ENCODE measurements around the gene EFHC2. TPM values are rescaled to one million over a fixed set of nuclear protein-coding genes. Genes with fewer than 3 reads are reported as not detected.

EFHC2 gene
- total RNA-seq, 1 experiment from 2014 or later, result 0.28 TPM

GRCh38 chrX:44183329-44183728, 160.1 kb downstream of the EFHC2 start:
- Histone ChIP-seq H3K36me3 (ENCODE audit: control insufficient read depth, insufficient read depth, low read length) (no peaks in the 10 kb centered on the region), H3K4me3 (ENCODE audit: low read depth in 2 of 2, low read length in 2 of 2) (no peak overlapping the region), H3K27me3 (ENCODE audit: control insufficient read depth, insufficient read depth, low read length) (no peaks in the 10 kb centered on the region), H3K4me1 (ENCODE audit: control insufficient read depth, insufficient read depth, low read length) (no peaks in the 10 kb centered on the region), H3K9me3 (ENCODE audit: control insufficient read depth, insufficient read depth, low read depth, low read length) (no peaks in the 10 kb centered on the region), H3K27ac (ENCODE audit: low read length) (no peak overlapping the region)
- in situ Hi-C loops (cut with HindIII; ENCODE audit: low pct_unique_long_range_greater_than_20kb, low sequenced_read_pairs), result no loop called here
- ChIA-PET CTCF (no interaction called here), POLR2A (interaction anchor here (0.6 kb wide), 1 partner anchor 557 kb away, joined by 10 read pairs; no protein-coding TSS in a partner anchor)
- TF ChIP-seq TCF7L2 (IDR thresholded peaks at IDR 0.05; ENCODE audit: low read depth, low read length) (no peak), CTCF (IDR thresholded peaks at IDR 0.05) (peak; percentile 15)
- no peak for ATAC-seq
- intact Hi-C loops (cut with micrococcal nuclease; ENCODE audit: unreplicated experiment), result no loop called here
- DNase-seq (ENCODE audit: low read depth, low spot score), result no peak
- no TSS peak for BruUV-seq (replicated peaks)

DNA sequence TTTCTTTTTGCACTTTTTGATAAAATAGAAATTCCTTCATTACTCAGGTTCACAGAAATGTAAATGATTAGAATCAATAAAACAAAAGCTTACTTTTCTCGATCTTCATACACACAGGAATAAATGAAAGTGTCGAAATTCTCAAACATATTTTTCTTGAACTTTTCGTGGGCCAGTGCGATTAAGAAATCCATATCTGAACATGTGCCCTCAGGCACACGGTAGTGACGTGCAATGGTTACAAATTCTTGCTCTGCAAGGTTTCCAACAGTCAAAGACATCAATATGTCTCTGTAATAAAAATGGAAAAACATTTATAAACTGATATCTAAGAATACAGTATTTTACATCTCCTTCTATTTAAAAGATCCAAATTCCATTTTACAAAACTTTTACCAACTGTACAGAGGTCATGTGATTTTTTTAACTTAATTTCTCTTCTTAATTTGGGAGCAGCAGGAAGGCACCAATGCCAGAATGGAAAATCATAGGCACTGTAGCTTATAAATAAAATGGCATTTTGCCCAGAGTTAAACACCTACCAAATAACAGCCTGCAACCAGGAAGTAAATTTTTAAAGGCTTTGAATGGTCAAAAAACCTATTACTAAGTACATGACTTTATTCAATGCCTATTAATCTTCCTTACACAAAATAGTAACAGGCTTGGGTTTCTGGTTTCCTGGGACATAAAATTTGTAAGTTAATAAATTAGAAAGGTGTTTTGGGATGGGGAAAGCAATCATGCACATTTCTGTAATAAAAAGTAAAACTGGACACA, 165.0 kb downstream of the EFHC2 start:
- BruUV-seq (replicated peaks), result no TSS peak
- ATAC-seq (no peak), DNase-seq (ENCODE audit: low read depth, low spot score) (no peak)
- H3K4me1 ChIP-seq (ENCODE audit: control insufficient read depth, insufficient read depth, low read length), result no peaks in the 10 kb centered on the region
- no peak overlapping the region for H3K27ac ChIP-seq (ENCODE audit: low read length)
- ChIA-PET CTCF (no interaction called here), POLR2A (no interaction called here)
- H3K36me3 ChIP-seq (ENCODE audit: control insufficient read depth, insufficient read depth, low read length), result no peaks in the 10 kb centered on the region
- H3K9me3 ChIP-seq (ENCODE audit: control insufficient read depth, insufficient read depth, low read depth, low read length), result no peaks in the 10 kb centered on the region
- in situ Hi-C loops (cut with HindIII; ENCODE audit: low pct_unique_long_range_greater_than_20kb, low sequenced_read_pairs), result no loop called here
- no peak overlapping the region for H3K4me3 ChIP-seq (ENCODE audit: low read depth in 2 of 2, low read length in 2 of 2)
- TF ChIP-seq POLR2AphosphoS5 (IDR thresholded peaks at IDR 0.05; ENCODE audit: low read depth, low read length) (no peak), TCF7L2 (IDR thresholded peaks at IDR 0.05; ENCODE audit: low read depth, low read length) (no peak), REST (IDR thresholded peaks at IDR 0.05; ENCODE audit: insufficient read depth in 1 of 2, low read depth in 2 of 2, low read length in 1 of 2) (no peak), CTCF (IDR thresholded peaks at IDR 0.05) (no peak), SIN3A (IDR thresholded peaks at IDR 0.05; ENCODE audit: borderline replicate concordance, insufficient read depth, low read depth, low read length) (no peak)
- intact Hi-C loops (cut with micrococcal nuclease; ENCODE audit: unreplicated experiment), result no loop called here
- H3K27me3 ChIP-seq (ENCODE audit: control insufficient read depth, insufficient read depth, low read length), result no peaks in the 10 kb centered on the region
